ENCODE results near the gene FAM13C. TPM values are rescaled to one million over a fixed set of nuclear protein-coding genes. Genes with fewer than 3 reads are reported as not detected.

The FAM13C gene
- total and polyA plus RNA-seq, 10 donors, result 1.5 to 19.7 (median 8.9) TPM

GRCh38 chr10:59383908-59384307, 21.6 kb upstream of the FAM13C start:
- no peaks in the 10 kb centered on the region for H3K9me3 ChIP-seq

GRCh38 chr10:59383436-59383835, 21.1 kb upstream of the FAM13C start:
- no peak for DNase-seq
- intact Hi-C loops (cut with DNase I; ENCODE audit: low total_unique reads), result no loop called here
- no peaks in the 10 kb centered on the region for H3K4me1 ChIP-seq
- no peak overlapping the region for H3K4me3 ChIP-seq
- 76 to 85% (median 82%) methylated on average over 1 of the region's 1 CpG for WGBS, 5 donors
- H3K9me3 ChIP-seq, result no peaks in the 10 kb centered on the region
- peak overlapping the region in 6 of 8 donors; percentile 50 to 65 (median 61) for H3K27ac ChIP-seq
- no peaks in the 10 kb centered on the region for H3K27me3 ChIP-seq (replicated peaks in 1 of 7)
- no peaks in the 10 kb centered on the region for H3K36me3 ChIP-seq
- no peak for TF ChIP-seq POLR2AphosphoS5 (IDR thresholded peaks at IDR 0.05)
- no peak for TF ChIP-seq CTCF (IDR thresholded peaks at IDR 0.05 in 8 of 11, conservative IDR thresholded peaks at IDR 0.05 in 3 of 11)
- no peak for TF ChIP-seq POLR2A (IDR thresholded peaks at IDR 0.05)

More at GRCh38 chr10:59383908-59384307, 21.6 kb upstream of the FAM13C start:
- Histone ChIP-seq H3K27me3 (replicated peaks in 1 of 7) (no peaks in the 10 kb centered on the region), H3K27ac (peak overlapping the region in 6 of 8 donors; percentile 50 to 65 (median 61)), H3K36me3 (no peaks in the 10 kb centered on the region), H3K4me1 (no peaks in the 10 kb centered on the region), H3K4me3 (no peak overlapping the region)
- 72 to 85% (median 79%) methylated on average over 3 of the region's 3 CpGs for WGBS, 5 donors
- no peak for DNase-seq
- TF ChIP-seq POLR2AphosphoS5 (IDR thresholded peaks at IDR 0.05), result no peak
- TF ChIP-seq CTCF (IDR thresholded peaks at IDR 0.05 in 8 of 11, conservative IDR thresholded peaks at IDR 0.05 in 3 of 11), result no peak
- no peak for TF ChIP-seq POLR2A (IDR thresholded peaks at IDR 0.05)
- intact Hi-C loops (cut with DNase I; ENCODE audit: low total_unique reads), result no loop called here

DNA sequence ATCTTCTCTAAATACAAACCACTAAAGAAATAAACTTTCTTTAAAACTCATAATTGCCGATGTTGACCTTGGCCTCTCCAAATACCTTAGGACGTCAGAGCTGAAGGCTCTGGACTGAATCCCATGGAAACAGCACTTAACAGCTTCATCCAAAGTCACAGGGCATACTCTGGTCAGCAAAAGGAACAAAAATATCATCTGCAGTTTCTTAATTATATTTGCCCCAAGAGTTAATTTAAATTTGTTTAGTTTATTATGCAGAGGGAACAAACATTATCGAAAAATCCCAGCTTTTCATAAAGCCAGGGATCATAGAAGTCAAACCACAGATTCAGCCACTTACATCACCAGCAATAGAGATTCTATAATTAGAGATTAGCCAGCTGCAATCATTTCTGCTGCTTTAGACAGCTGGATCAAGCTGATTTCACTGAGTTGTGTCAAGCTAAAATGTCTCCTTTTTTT, 20.5 kb upstream of the FAM13C start:
- no peaks in the 10 kb centered on the region for H3K9me3 ChIP-seq
- no peak for DNase-seq
- no peak for TF ChIP-seq POLR2A (IDR thresholded peaks at IDR 0.05)
- TF ChIP-seq POLR2AphosphoS5 (IDR thresholded peaks at IDR 0.05), result no peak
- no peak for TF ChIP-seq CTCF (IDR thresholded peaks at IDR 0.05 in 8 of 11, conservative IDR thresholded peaks at IDR 0.05 in 3 of 11)
- H3K36me3 ChIP-seq, result no peaks in the 10 kb centered on the region
- H3K27me3 ChIP-seq (replicated peaks in 1 of 7), result no peaks in the 10 kb centered on the region
- intact Hi-C loops (cut with DNase I; ENCODE audit: low total_unique reads), result no loop called here
- H3K4me3 ChIP-seq, result no peak overlapping the region
- H3K27ac ChIP-seq, result peak overlapping the region in 5 of 8 donors; percentile 33 to 65 (median 60)
- H3K4me1 ChIP-seq, result no peaks in the 10 kb centered on the region
- 46 to 75% (median 65%) methylated on average over 3 of the region's 3 CpGs for WGBS, 5 donors

DNA sequence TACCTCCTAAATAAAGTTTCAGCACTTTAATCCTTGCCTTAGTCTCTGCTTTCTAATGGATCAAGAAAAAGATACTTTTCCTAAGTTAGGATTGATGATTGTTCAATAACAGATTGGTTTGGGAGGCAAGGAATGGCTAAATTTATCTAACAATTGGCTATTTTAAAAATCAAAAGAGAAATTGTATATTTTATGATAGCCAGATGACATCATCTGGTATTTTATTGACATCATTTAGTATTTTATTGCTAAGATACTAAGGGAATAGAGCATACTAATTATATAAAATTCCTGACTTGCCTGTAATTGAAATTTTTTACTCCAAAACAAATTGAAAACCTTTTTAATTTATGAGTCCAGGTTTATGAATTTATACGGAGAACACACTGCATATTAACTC, 19.3 kb upstream of the FAM13C start:
- H3K27me3 ChIP-seq (replicated peaks in 1 of 7), result no peaks in the 10 kb centered on the region
- peak overlapping the region in 3 of 8 donors; percentile 25 to 60 (median 49) for H3K27ac ChIP-seq
- H3K36me3 ChIP-seq, result no peaks in the 10 kb centered on the region
- H3K4me1 ChIP-seq, result no peaks in the 10 kb centered on the region
- intact Hi-C loops (cut with DNase I; ENCODE audit: low total_unique reads), result no loop called here
- no peaks in the 10 kb centered on the region for H3K9me3 ChIP-seq
- 61 to 76% (median 69%) methylated on average over 1 of the region's 1 CpG for WGBS, 5 donors
- no peak for DNase-seq
- no peak overlapping the region for H3K4me3 ChIP-seq
- no peak for TF ChIP-seq CTCF (IDR thresholded peaks at IDR 0.05 in 8 of 11, conservative IDR thresholded peaks at IDR 0.05 in 3 of 11)
- no peak for TF ChIP-seq POLR2AphosphoS5 (IDR thresholded peaks at IDR 0.05)
- no peak for TF ChIP-seq POLR2A (IDR thresholded peaks at IDR 0.05)

Data from spleen (tissue), 11 donors.